Activated CD4-positive, alpha-beta T cell treated with anti-CD3 and anti-CD28 coated beads for 24 hours (primary cell): ENCODE results near the gene NIT1.
A peak's percentile ranks its signal among the peaks of the same experiment; 100 is the strongest.

Experiments
- DNase-seq, 2 donors: peaks; one replicate each; pipeline ENCODE4 v3.0.0-alpha.2; 2020; ENCODE audit warnings: low read depth in 2 of 2

NIT1 gene

GRCh38 chr1:161083748-161084596 lies 33.9 kb upstream of the NIT1 start:
- DNase-seq = no peak

GRCh38 chr1:161084597-161084988 lies 33.3 kb upstream of the NIT1 start:
- DNase-seq = no peak

- no peak for DNase-seq
Observed at GRCh38 chr1:161085165-161085564, 32.7 kb upstream of the NIT1 start.

- DNase-seq = no peak
Observed at GRCh38 chr1:161086457-161086856, 31.4 kb upstream of the NIT1 start.

- no peak for DNase-seq
Observed at GRCh38 chr1:161088587-161089110, 29.3 kb upstream of the NIT1 start.

- no peak for DNase-seq
Observed at GRCh38 chr1:161089251-161089924, 28.5 kb upstream of the NIT1 start, which contains the start of gene NECTIN4. Gene NECTIN4, minus strand, starts transcription at chr1:161089558. Its CDS starts 262 bp downstream, at chr1:161089296.

- no peak for DNase-seq
Observed at GRCh38 chr1:161089938-161090337, 28.0 kb upstream of the NIT1 start.

GRCh38 chr1:161090617-161091016 lies 27.3 kb upstream of the NIT1 start:
- DNase-seq = no peak

GRCh38 chr1:161091093-161091492 lies 26.8 kb upstream of the NIT1 start:
- DNase-seq = no peak

- DNase-seq = no peak
Observed at GRCh38 chr1:161091796-161092507, 26.0 kb upstream of the NIT1 start.

- DNase-seq = peak in 1 of 2 donors; percentile 19
Observed at GRCh38 chr1:161092621-161093028, 25.3 kb upstream of the NIT1 start.

- DNase-seq = no peak
Observed at GRCh38 chr1:161094481-161094880, 23.4 kb upstream of the NIT1 start.

- DNase-seq = no peak
Observed at GRCh38 chr1:161095230-161095629, 22.7 kb upstream of the NIT1 start.

GRCh38 chr1:161096015-161096414 lies 21.9 kb upstream of the NIT1 start:
- DNase-seq = no peak

- no peak for DNase-seq
Observed at GRCh38 chr1:161096530-161096929, 21.4 kb upstream of the NIT1 start.

GRCh38 chr1:161098210-161099068 lies 19.5 kb upstream of the NIT1 start, which contains the start of gene KLHDC9:
Gene KLHDC9, plus strand, starts transcription at chr1:161098361. Its CDS starts 175 bp downstream, at chr1:161098536.
- peak; percentile 36 to 52 for DNase-seq

- no peak for DNase-seq
Observed at GRCh38 chr1:161099090-161099802, 18.7 kb upstream of the NIT1 start.

GRCh38 chr1:161100556-161100955 lies 17.3 kb upstream of the NIT1 start:
- DNase-seq = no peak

- no peak for DNase-seq
Observed at GRCh38 chr1:161106431-161106830, 11.5 kb upstream of the NIT1 start.

GRCh38 chr1:161111117-161111516 lies 6.8 kb upstream of the NIT1 start:
- DNase-seq = no peak
